H9 (cell line): ENCODE measurements around the gene MRC2. TPM values are rescaled to one million over a fixed set of nuclear protein-coding genes. Genes with fewer than 3 reads are reported as not detected.

Experiments
- DNase-seq: peaks from one replicate; pipeline ENCODE4 v3.0.0-alpha.2; 2017
- H2AFZ ChIP-seq: one replicate; pipeline ENCODE4 v1.6.1; 2013; ENCODE audit warnings: mild to moderate bottlenecking, low read length, control low read depth, moderate library complexity
- H2AK5ac ChIP-seq: 2 replicates; pipeline ENCODE4 v1.6.1; 2013; ENCODE audit warnings: low read length, control low read depth, mixed read lengths; ENCODE audit not compliant: insufficient read length
- H2BK120ac ChIP-seq: one replicate; pipeline ENCODE4 v1.6.1; 2013; ENCODE audit warnings: low read depth, mild to moderate bottlenecking, low read length, control low read depth, inconsistent platforms; ENCODE audit not compliant: poor library complexity, severe bottlenecking
- H2BK12ac ChIP-seq: 2 replicates; pipeline ENCODE4 v1.6.1; 2013; ENCODE audit warnings: low read length, control low read depth, mixed read lengths, low read depth; ENCODE audit not compliant: insufficient read length
- H2BK15ac ChIP-seq: 2 replicates; pipeline ENCODE4 v1.6.1; 2013; ENCODE audit warnings: low read depth, low read length, control low read depth
- H2BK20ac ChIP-seq: one replicate; pipeline ENCODE4 v1.6.1; 2013; ENCODE audit warnings: low read depth, mild to moderate bottlenecking, low read length, control low read depth, inconsistent platforms; ENCODE audit not compliant: poor library complexity, severe bottlenecking
- H2BK5ac ChIP-seq: 2 replicates; pipeline ENCODE4 v1.6.1; 2013; ENCODE audit warnings: low read length, control low read depth, mixed read lengths; ENCODE audit not compliant: insufficient read length
- H3K14ac ChIP-seq: 2 replicates; pipeline ENCODE4 v1.6.1; 2013; ENCODE audit warnings: low read length, control low read depth; ENCODE audit not compliant: insufficient read depth
- H3K18ac ChIP-seq: 2 replicates; pipeline ENCODE4 v1.6.1; 2013; ENCODE audit warnings: low read depth, mild to moderate bottlenecking, mixed read lengths, low read length, control low read depth; ENCODE audit not compliant: insufficient read length
- H3K23ac ChIP-seq: 2 replicates; pipeline ENCODE4 v1.6.1; 2013; ENCODE audit warnings: low read length, control low read depth, mixed read lengths, low read depth; ENCODE audit not compliant: insufficient read length
- H3K23me2 ChIP-seq: 2 replicates; pipeline ENCODE4 v1.6.1; 2013; ENCODE audit warnings: low read depth, mild to moderate bottlenecking, mixed read lengths, low read length, control low read depth; ENCODE audit not compliant: insufficient read length, poor library complexity, severe bottlenecking
- H3K27ac ChIP-seq: 2 replicates; pipeline ENCODE4 v1.5.1; 2013; ENCODE audit warnings: low read length, control low read depth, mixed read lengths, low read depth; ENCODE audit not compliant: insufficient read length
- H3K27me3 ChIP-seq: 2 replicates; pipeline ENCODE4 v1.6.1; 2013; ENCODE audit warnings: low read length, control low read depth, inconsistent platforms; ENCODE audit not compliant: insufficient read depth
- H3K4ac ChIP-seq: 2 replicates; pipeline ENCODE4 v1.6.1; 2013; ENCODE audit warnings: low read depth, mild to moderate bottlenecking, control low read depth, inconsistent platforms, low read length, moderate library complexity
- H3K4me1 ChIP-seq: 2 replicates; pipeline ENCODE4 v1.6.1; 2013; ENCODE audit warnings: low read length, control low read depth, inconsistent platforms; ENCODE audit not compliant: insufficient read depth
- H3K4me2 ChIP-seq: 2 replicates; pipeline ENCODE4 v1.6.1; 2013; ENCODE audit warnings: low read length, control low read depth, mixed read lengths; ENCODE audit not compliant: insufficient read length, insufficient read depth
- H3K56ac ChIP-seq: 2 replicates; pipeline ENCODE4 v1.6.1; 2013; ENCODE audit warnings: low read depth, mild to moderate bottlenecking, mixed read lengths, low read length, control low read depth; ENCODE audit not compliant: insufficient read length
- H3K79me1 ChIP-seq: 2 replicates; pipeline ENCODE4 v1.6.1; 2013; ENCODE audit warnings: low read depth, mild to moderate bottlenecking, moderate library complexity, low read length, control low read depth, inconsistent platforms; ENCODE audit not compliant: insufficient read depth, poor library complexity, severe bottlenecking
- H3K79me2 ChIP-seq: 2 replicates; pipeline ENCODE4 v1.6.1; 2013; ENCODE audit warnings: low read length, control low read depth, inconsistent platforms; ENCODE audit not compliant: insufficient read depth
- H3K9ac ChIP-seq: 2 replicates; pipeline ENCODE4 v1.6.1; 2013; ENCODE audit warnings: low read length, control low read depth, mixed read lengths; ENCODE audit not compliant: insufficient read length; ENCODE audit errors: extremely low read depth
- H3K9me3 ChIP-seq: one replicate; pipeline ENCODE4 v1.6.1; 2013; ENCODE audit warnings: low read depth, low read length, inconsistent platforms; ENCODE audit not compliant: control insufficient read depth
- H3T11ph ChIP-seq: one replicate; pipeline ENCODE4 v1.6.1; 2013; ENCODE audit warnings: mild to moderate bottlenecking, low read length, control low read depth, inconsistent platforms
- H4K20me1 ChIP-seq: one replicate; pipeline ENCODE4 v1.6.1; 2013; ENCODE audit not compliant: control insufficient read depth, insufficient read length, insufficient read depth
- H4K5ac ChIP-seq: 2 replicates; pipeline ENCODE4 v1.6.1; 2013; ENCODE audit warnings: low read depth, mild to moderate bottlenecking, mixed read lengths, low read length, control low read depth; ENCODE audit not compliant: insufficient read length
- H4K8ac ChIP-seq: replicated peaks from 2 replicates; pipeline ENCODE4 v1.6.1; 2013; ENCODE audit warnings: low read length, control low read depth, mixed read lengths, low read depth; ENCODE audit not compliant: insufficient read length
- H4K91ac ChIP-seq: 2 replicates; pipeline ENCODE4 v1.6.1; 2013; ENCODE audit warnings: low read depth, mild to moderate bottlenecking, moderate library complexity, mixed read lengths, low read length, control low read depth; ENCODE audit not compliant: insufficient read length
- H3K27ac Mint-ChIP-seq, 3 experiments: 2 replicates in 2 of 3; 3 replicates in 1 of 3; pipeline ENCODE4 v1.8.0; 2020 to 2021; ENCODE audit warnings: mixed read lengths in 3 of 3, mild to moderate bottlenecking in 1 of 3, moderate library complexity in 1 of 3
- H3K27me3 Mint-ChIP-seq: 2 replicates; pipeline ENCODE4 v1.8.0; 2021; ENCODE audit warnings: low read depth, mild to moderate bottlenecking, moderate library complexity, mixed read lengths
- H3K36me3 Mint-ChIP-seq, 3 experiments: 2 replicates in 2 of 3; 3 replicates in 1 of 3; pipeline ENCODE4 v1.8.0; 2020 to 2021; ENCODE audit warnings: low read depth in 3 of 3, mixed read lengths in 3 of 3; ENCODE audit not compliant: insufficient read depth in 1 of 3
- H3K4me1 Mint-ChIP-seq, 2 experiments: 2 replicates each; pipeline ENCODE4 v1.8.0; 2020; ENCODE audit warnings: mixed read lengths in 2 of 2
- H3K4me3 Mint-ChIP-seq, 2 experiments: 2 replicates in 1 of 2; 3 replicates in 1 of 2; pipeline ENCODE4 v1.8.0; 2020 to 2021; ENCODE audit warnings: mild to moderate bottlenecking in 2 of 2, mixed read lengths in 2 of 2, moderate library complexity in 1 of 2
- H3K9me3 Mint-ChIP-seq, 2 experiments: 2 replicates in 1 of 2; 3 replicates in 1 of 2; pipeline ENCODE4 v1.8.0; 2020; ENCODE audit warnings: mild to moderate bottlenecking in 2 of 2, mixed read lengths in 2 of 2, moderate library complexity in 1 of 2
- WGBS: extraction: QIAGEN DNeasy Blood & Tissue Kit; methylation state at CpG from one replicate; pipeline ENCODE4 v1.1.7; 2013; ENCODE audit warnings: missing lambda C conversion rate, low lambda C conversion rate, mixed read lengths; ENCODE audit not compliant: insufficient read length; ENCODE audit errors: extremely low coverage; 5-methylcytosine and 5-hydroxymethylcytosine counted together
- total RNA-seq: library from RNA; stranded (reverse); gene quantifications from 2 replicates; pipeline ENCODE4 v1.2.1, GENCODE V29; 2021
- TF ChIP-seq, protein P1 (sequence below): fragments of 200-600 bp; sonication (generic); conservative IDR thresholded peaks from 3 replicates; pipeline ENCODE4 v1.8.0; 2021; ENCODE audit warnings: antibody characterized with exemption, mild to moderate bottlenecking

MRC2 gene
- total RNA-seq, 1 experiment from 2014 or later: 18.7 TPM

DNA sequence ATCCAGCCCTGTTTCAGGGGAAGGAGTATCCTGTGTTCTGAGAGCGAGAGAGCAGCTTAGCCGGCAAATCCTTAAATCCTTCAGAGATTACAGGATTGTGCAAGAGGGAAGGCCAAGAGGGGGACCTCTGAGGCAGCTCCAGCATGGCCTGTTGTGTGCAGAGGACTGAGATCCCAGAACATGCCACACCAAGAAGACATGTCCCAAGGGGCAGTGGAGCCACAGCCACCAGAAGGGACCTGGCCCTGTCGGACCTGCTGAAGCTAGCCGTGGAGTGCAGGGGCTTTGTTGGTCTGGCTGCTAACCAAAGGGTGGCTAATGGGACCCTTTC, 1.6 kb upstream of the MRC2 start:
- H3K9me3 ChIP-seq: no peaks in the 10 kb centered on the region
- Mint-ChIP-seq H3K9me3 (no peaks in the 10 kb centered on the region; a peak in 1 of 5 replicates), H3K36me3 (peaks cover 0 to 13% (median 5%) of the 10 kb centered on the region in 3 experiments; a peak in 4 of 7 replicates), H3K4me3 (peak overlapping the region; percentile 53 to 72), H3K27ac (peak overlapping the region in 1 of 3 experiments; percentile 75; a peak in 2 of 7 replicates), H3K27me3 (peaks cover 22% of the 10 kb centered on the region), H3K4me1 (peaks cover 33 to 37% of the 10 kb centered on the region in 2 experiments)
- H4K91ac ChIP-seq: no peak overlapping the region
- TF ChIP-seq, protein P1, sequence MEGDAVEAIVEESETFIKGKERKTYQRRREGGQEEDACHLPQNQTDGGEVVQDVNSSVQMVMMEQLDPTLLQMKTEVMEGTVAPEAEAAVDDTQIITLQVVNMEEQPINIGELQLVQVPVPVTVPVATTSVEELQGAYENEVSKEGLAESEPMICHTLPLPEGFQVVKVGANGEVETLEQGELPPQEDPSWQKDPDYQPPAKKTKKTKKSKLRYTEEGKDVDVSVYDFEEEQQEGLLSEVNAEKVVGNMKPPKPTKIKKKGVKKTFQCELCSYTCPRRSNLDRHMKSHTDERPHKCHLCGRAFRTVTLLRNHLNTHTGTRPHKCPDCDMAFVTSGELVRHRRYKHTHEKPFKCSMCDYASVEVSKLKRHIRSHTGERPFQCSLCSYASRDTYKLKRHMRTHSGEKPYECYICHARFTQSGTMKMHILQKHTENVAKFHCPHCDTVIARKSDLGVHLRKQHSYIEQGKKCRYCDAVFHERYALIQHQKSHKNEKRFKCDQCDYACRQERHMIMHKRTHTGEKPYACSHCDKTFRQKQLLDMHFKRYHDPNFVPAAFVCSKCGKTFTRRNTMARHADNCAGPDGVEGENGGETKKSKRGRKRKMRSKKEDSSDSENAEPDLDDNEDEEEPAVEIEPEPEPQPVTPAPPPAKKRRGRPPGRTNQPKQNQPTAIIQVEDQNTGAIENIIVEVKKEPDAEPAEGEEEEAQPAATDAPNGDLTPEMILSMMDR: no peak
- H3K4me2 ChIP-seq: no peak overlapping the region
- no peak overlapping the region for H2BK20ac ChIP-seq
- H2BK120ac ChIP-seq: no peak overlapping the region
- no peak overlapping the region for H2AFZ ChIP-seq
- H3K27me3 ChIP-seq: no peaks in the 10 kb centered on the region
- no CpG with 5 or more reads among the region's 4 CpGs for WGBS
- no peaks in the 10 kb centered on the region for H4K20me1 ChIP-seq
- H3K23me2 ChIP-seq: peaks cover 16% of the 10 kb centered on the region
- H3K79me2 ChIP-seq: no peaks in the 10 kb centered on the region; the same call in 1 of the 2 replicates
- H4K5ac ChIP-seq: no peak overlapping the region
- H2BK15ac ChIP-seq: no peak overlapping the region
- no peak overlapping the region for H4K8ac ChIP-seq
- no peak overlapping the region for H2BK5ac ChIP-seq
- H3K27ac ChIP-seq: no peak overlapping the region
- no peaks in the 10 kb centered on the region for H3K79me1 ChIP-seq
- H3K56ac ChIP-seq: no peak overlapping the region
- H3T11ph ChIP-seq: no peak overlapping the region
- H2BK12ac ChIP-seq: no peak overlapping the region
- peak; percentile 35 for DNase-seq
- H2AK5ac ChIP-seq: no peak overlapping the region
- peaks cover 9% of the 10 kb centered on the region; the same call in 1 of the 2 replicates for H3K4me1 ChIP-seq
- no peak overlapping the region for H3K14ac ChIP-seq
- no peak overlapping the region for H3K18ac ChIP-seq
- no peak overlapping the region for H3K9ac ChIP-seq
- H3K4ac ChIP-seq: no peak overlapping the region
- H3K23ac ChIP-seq: no peak overlapping the region
